Stomach (tissue), 9 donors: ENCODE measurements around the gene ZNF892. TPM values are rescaled to one million over a fixed set of nuclear protein-coding genes. Genes with fewer than 3 reads are reported as not detected.

Source experiments
- DNase-seq, 2 donors: peaks; one replicate each; pipeline versions ENCODE4 v3.0.0 to v3.0.0-alpha.2; 2013 to 2019
- H3K27ac ChIP-seq, 5 donors: fragments of 200-600 bp in 4 of 5; sonication (generic) in 4 of 5; one replicate each; pipeline ENCODE4 v1.5.1; 2013 to 2019; ENCODE audit warnings: mild to moderate bottlenecking in 1 of 5, moderate library complexity in 1 of 5
- H3K27me3 ChIP-seq, 3 donors: fragments of 200-600 bp; sonication (generic); one replicate each; pipeline ENCODE4 v1.5.1; 2017 to 2019; ENCODE audit warnings: mixed run types in 1 of 3
- H3K36me3 ChIP-seq, 4 donors: fragments of 200-600 bp; sonication (generic); 1 replicate in 3 of 4; 2 replicates in 1 of 4; pipeline ENCODE4 v1.5.1; 2016 to 2019
- H3K4me1 ChIP-seq, 4 donors: fragments of 200-600 bp; sonication (generic); one replicate each; pipeline ENCODE4 v1.5.1; 2016 to 2019
- H3K4me3 ChIP-seq, 4 donors: fragments of 200-600 bp; sonication (generic) in 3 of 4; one replicate each; pipeline ENCODE4 v1.5.1; 2016 to 2019; ENCODE audit warnings: mild to moderate bottlenecking in 1 of 4
- H3K9me3 ChIP-seq, 4 donors: fragments of 200-600 bp; sonication (generic); one replicate each; pipeline ENCODE4 v1.5.1; 2016 to 2019
- EP300 ChIP-seq: sonication (generic); formaldehyde crosslinking; IDR thresholded peaks from one replicate; pipeline ENCODE4 v1.6.1; 2017; ENCODE audit warnings: antibody characterized with exemption
- POLR2A ChIP-seq, 4 donors: fragments of 450-650 bp; IDR thresholded peaks; one replicate each; pipeline ENCODE4 v1.6.1; 2016; ENCODE audit warnings: antibody characterized with exemption in 4 of 4, control low read depth in 2 of 4, mild to moderate bottlenecking in 1 of 4, moderate library complexity in 1 of 4
- POLR2AphosphoS5 ChIP-seq, 3 donors: sonication (generic); formaldehyde crosslinking; IDR thresholded peaks; one replicate each; pipeline ENCODE4 v1.6.1; 2016; ENCODE audit warnings: antibody characterized with exemption in 3 of 3
- WGBS, 5 donors: extraction: QIAGEN DNeasy Blood & Tissue Kit in 3 of 5; methylation state at CpG; one replicate each; pipeline versions ENCODE4 v1.1.5 to v1.1.7; 2013 to 2018; 5-methylcytosine and 5-hydroxymethylcytosine counted together
- intact Hi-C: fragments of 100-400 bp; cut with DNase I; formaldehyde crosslinking; loops from one replicate; pipeline ENCODE4 v1.15.1; 2023; ENCODE audit warnings: low total_unique reads
- polyA plus RNA-seq, 3 donors: library from polyadenylated mRNA; stranded (reverse); fragments of 200-250 nt; gene quantifications; one replicate each; pipeline ENCODE4 v1.2.3, GENCODE V29; 2013
- total RNA-seq, 5 donors: library from RNA; depleted of rRNA; stranded (reverse); fragments of >200 nt; gene quantifications; one replicate each; pipeline versions ENCODE4 v1.1.0 to v1.2.3, GENCODE V29; 2014 to 2016
- TF ChIP-seq, protein P1 (sequence below), 7 experiments: fragments of 450-650 bp in 4 of 7; fragments of 200-600 bp in 3 of 7; sonication (generic) in 3 of 7; IDR thresholded peaks; one replicate each; pipeline ENCODE4 v1.5.1; 2016 to 2019; ENCODE audit warnings: antibody characterized with exemption in 7 of 7, control low read depth in 2 of 7, mild to moderate bottlenecking in 1 of 7
- donor health status: healthy with polysubstance abuse.
- donor health status: Bipolar disorder and iron deficiency.
- donor health status: healthy.

Gene ZNF892
- total and polyA plus RNA-seq, 8 donors, result 0.23 to 12.5 (median 2.3) TPM; not detected in 1

DNA sequence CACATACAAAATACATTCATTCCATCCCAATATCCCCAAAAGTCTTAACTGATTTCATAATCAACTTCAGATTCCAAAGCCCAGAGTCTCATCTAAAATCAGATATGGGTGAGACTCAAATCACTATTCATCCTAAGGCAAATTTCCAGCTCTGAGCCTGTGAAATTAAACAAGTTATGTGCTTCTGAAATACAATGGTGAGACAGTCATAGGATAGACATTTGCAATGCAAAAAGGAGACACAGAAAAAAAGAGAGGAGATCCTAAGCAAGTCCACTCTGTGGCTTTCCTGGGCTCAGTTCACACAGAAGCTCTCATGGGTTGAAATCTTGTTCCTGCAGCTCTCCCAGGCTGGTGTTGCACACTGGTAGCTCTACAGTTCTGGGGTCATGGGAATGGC lies 18.3 kb downstream of the ZNF892 start:
- no peaks in the 10 kb centered on the region for H3K4me1 ChIP-seq
- no peaks in the 10 kb centered on the region for H3K27me3 ChIP-seq
- TF ChIP-seq EP300 (no peak), POLR2A (IDR thresholded peaks at IDR 0.05) (no peak), POLR2AphosphoS5 (IDR thresholded peaks at IDR 0.05) (no peak)
- TF ChIP-seq, protein P1, sequence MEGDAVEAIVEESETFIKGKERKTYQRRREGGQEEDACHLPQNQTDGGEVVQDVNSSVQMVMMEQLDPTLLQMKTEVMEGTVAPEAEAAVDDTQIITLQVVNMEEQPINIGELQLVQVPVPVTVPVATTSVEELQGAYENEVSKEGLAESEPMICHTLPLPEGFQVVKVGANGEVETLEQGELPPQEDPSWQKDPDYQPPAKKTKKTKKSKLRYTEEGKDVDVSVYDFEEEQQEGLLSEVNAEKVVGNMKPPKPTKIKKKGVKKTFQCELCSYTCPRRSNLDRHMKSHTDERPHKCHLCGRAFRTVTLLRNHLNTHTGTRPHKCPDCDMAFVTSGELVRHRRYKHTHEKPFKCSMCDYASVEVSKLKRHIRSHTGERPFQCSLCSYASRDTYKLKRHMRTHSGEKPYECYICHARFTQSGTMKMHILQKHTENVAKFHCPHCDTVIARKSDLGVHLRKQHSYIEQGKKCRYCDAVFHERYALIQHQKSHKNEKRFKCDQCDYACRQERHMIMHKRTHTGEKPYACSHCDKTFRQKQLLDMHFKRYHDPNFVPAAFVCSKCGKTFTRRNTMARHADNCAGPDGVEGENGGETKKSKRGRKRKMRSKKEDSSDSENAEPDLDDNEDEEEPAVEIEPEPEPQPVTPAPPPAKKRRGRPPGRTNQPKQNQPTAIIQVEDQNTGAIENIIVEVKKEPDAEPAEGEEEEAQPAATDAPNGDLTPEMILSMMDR (IDR thresholded peaks at IDR 0.05), result no peak
- intact Hi-C loops, result no loop called here
- no peak overlapping the region for H3K4me3 ChIP-seq
- no peak for DNase-seq
- H3K27ac ChIP-seq, result no peak overlapping the region
- H3K9me3 ChIP-seq, result peaks cover 21 to 90% (median 45%) of the 10 kb centered on the region in 4 donors
- H3K36me3 ChIP-seq, result peaks cover 0 to 49% (median 13%) of the 10 kb centered on the region in 4 donors

DNA sequence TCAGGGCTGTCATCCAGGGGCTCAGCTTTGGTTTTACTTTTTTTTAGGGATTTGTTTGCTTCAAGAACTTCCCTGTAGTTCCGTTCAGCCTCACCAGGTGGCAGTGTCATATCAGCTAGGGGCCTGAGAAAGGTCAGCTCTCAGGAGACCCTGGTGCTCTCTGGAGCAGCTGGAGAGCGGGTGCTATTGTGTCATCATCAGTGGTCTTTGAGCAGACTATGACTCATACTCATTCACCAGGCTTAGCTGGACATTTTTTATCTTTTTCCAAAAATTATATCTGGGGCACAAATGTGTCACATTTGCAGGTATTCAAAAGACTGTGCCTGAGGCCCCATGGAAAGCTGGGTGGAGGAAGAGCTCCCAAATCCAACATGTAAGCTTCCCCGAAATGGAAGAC lies 24.4 kb downstream of the ZNF892 start:
- 33 to 44% (median 39%) methylated on average over 3 of the region's 3 CpGs for WGBS, 5 donors
- no peaks in the 10 kb centered on the region for H3K27me3 ChIP-seq
- no peaks in the 10 kb centered on the region for H3K36me3 ChIP-seq
- no peaks in the 10 kb centered on the region for H3K4me1 ChIP-seq
- H3K9me3 ChIP-seq, result peaks cover 0 to 55% (median 23%) of the 10 kb centered on the region in 4 donors
- intact Hi-C loops, result loop anchor here (5.0 kb wide), 1 partner anchor 81 kb away; no protein-coding TSS in a partner anchor
- peak; percentile 76 to 81 for DNase-seq
- TF ChIP-seq, protein P1 (IDR thresholded peaks at IDR 0.05), result peak in 5 of 7 experiments; percentile 47 to 85 (median 72)
- no peak for TF ChIP-seq POLR2AphosphoS5 (IDR thresholded peaks at IDR 0.05)
- TF ChIP-seq EP300, result no peak
- TF ChIP-seq POLR2A (IDR thresholded peaks at IDR 0.05), result no peak
- no peak overlapping the region for H3K27ac ChIP-seq
- H3K4me3 ChIP-seq, result no peak overlapping the region

DNA sequence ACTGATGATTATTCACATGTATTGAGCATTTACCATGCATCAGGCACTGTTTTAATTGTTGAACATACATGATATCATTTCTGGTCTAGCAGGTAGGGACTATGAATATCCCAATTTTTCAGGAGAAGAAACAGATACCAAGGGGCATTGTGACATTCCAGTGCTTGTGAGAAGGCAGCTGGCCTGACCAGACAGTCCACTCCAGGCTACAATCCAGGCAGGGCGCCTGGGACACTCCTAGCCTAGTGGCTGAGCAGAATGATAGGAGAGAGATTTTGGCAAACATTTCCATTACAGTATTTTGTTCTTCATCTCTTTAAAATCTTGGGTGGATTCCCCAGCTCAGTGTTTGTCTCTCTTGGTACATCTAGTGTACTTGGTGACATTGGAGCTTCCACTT lies 24.9 kb downstream of the ZNF892 start:
- Histone ChIP-seq H3K27ac (no peak overlapping the region), H3K9me3 (peaks cover 0 to 54% (median 25%) of the 10 kb centered on the region in 4 donors), H3K27me3 (no peaks in the 10 kb centered on the region), H3K4me3 (no peak overlapping the region), H3K36me3 (no peaks in the 10 kb centered on the region), H3K4me1 (no peaks in the 10 kb centered on the region)
- WGBS, 5 donors, result 76 to 93% (median 81%) methylated on average over 1 of the region's 1 CpG
- intact Hi-C loops, result loop anchor here (5.0 kb wide), 1 partner anchor 80 kb away; no protein-coding TSS in a partner anchor
- DNase-seq, result no peak
- TF ChIP-seq, protein P1 (IDR thresholded peaks at IDR 0.05), result no peak
- no peak for TF ChIP-seq POLR2A (IDR thresholded peaks at IDR 0.05)
- no peak for TF ChIP-seq POLR2AphosphoS5 (IDR thresholded peaks at IDR 0.05)
- TF ChIP-seq EP300, result no peak

DNA sequence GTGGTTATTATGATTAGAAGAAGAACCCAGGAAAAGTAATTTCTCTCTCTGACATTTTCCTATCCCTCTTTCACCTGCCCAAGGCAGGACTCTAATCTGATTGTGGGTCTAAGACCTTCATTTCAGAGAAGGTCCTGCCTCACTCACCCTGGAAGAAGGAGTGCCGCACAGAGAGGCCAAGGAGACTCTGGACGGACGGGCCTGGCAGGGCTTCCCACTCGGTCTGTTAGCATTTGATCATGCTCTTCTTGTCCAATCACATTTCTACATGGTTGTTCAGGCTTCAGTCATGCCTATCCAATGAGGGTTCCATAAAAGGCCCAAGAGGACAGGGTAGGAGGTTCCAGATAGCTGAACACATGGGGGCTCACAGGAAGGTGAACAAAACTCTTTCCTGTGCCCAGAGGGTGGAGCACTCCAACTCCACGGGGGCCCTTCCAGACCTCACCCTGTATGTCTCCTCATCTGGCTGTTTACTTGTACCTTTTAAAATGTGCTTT lies 27.0 kb downstream of the ZNF892 start:
- Histone ChIP-seq H3K4me3 (no peak overlapping the region), H3K27ac (no peak overlapping the region), H3K9me3 (peaks cover 0 to 54% (median 44%) of the 10 kb centered on the region in 4 donors), H3K27me3 (no peaks in the 10 kb centered on the region), H3K4me1 (no peaks in the 10 kb centered on the region), H3K36me3 (no peaks in the 10 kb centered on the region)
- intact Hi-C loops, result loop anchor here (5.0 kb wide), 1 partner anchor 78 kb away; no protein-coding TSS in a partner anchor
- no peak for DNase-seq
- TF ChIP-seq EP300, result no peak
- TF ChIP-seq, protein P1 (IDR thresholded peaks at IDR 0.05), result no peak
- TF ChIP-seq POLR2A (IDR thresholded peaks at IDR 0.05), result no peak
- TF ChIP-seq POLR2AphosphoS5 (IDR thresholded peaks at IDR 0.05), result no peak
- 83 to 92% (median 84%) methylated on average over 5 of the region's 5 CpGs for WGBS, 5 donors
